H9 (cell line): Measurements from ENCODE around the gene MYO15B. TPM values are rescaled to one million over a fixed set of nuclear protein-coding genes. Genes with fewer than 3 reads are reported as not detected.

Experiments used
- DNase-seq: peaks from one replicate; pipeline ENCODE4 v3.0.0-alpha.2; 2017
- H2AFZ ChIP-seq: one replicate; pipeline ENCODE4 v1.6.1; 2013; ENCODE audit warnings: mild to moderate bottlenecking, low read length, control low read depth, moderate library complexity
- H2AK5ac ChIP-seq: 2 replicates; pipeline ENCODE4 v1.6.1; 2013; ENCODE audit warnings: low read length, control low read depth, mixed read lengths; ENCODE audit not compliant: insufficient read length
- H2BK120ac ChIP-seq: one replicate; pipeline ENCODE4 v1.6.1; 2013; ENCODE audit warnings: low read depth, mild to moderate bottlenecking, low read length, control low read depth, inconsistent platforms; ENCODE audit not compliant: poor library complexity, severe bottlenecking
- H2BK12ac ChIP-seq: 2 replicates; pipeline ENCODE4 v1.6.1; 2013; ENCODE audit warnings: low read length, control low read depth, mixed read lengths, low read depth; ENCODE audit not compliant: insufficient read length
- H2BK15ac ChIP-seq: 2 replicates; pipeline ENCODE4 v1.6.1; 2013; ENCODE audit warnings: low read depth, low read length, control low read depth
- H2BK20ac ChIP-seq: one replicate; pipeline ENCODE4 v1.6.1; 2013; ENCODE audit warnings: low read depth, mild to moderate bottlenecking, low read length, control low read depth, inconsistent platforms; ENCODE audit not compliant: poor library complexity, severe bottlenecking
- H2BK5ac ChIP-seq: 2 replicates; pipeline ENCODE4 v1.6.1; 2013; ENCODE audit warnings: low read length, control low read depth, mixed read lengths; ENCODE audit not compliant: insufficient read length
- H3K14ac ChIP-seq: 2 replicates; pipeline ENCODE4 v1.6.1; 2013; ENCODE audit warnings: low read length, control low read depth; ENCODE audit not compliant: insufficient read depth
- H3K18ac ChIP-seq: 2 replicates; pipeline ENCODE4 v1.6.1; 2013; ENCODE audit warnings: low read depth, mild to moderate bottlenecking, mixed read lengths, low read length, control low read depth; ENCODE audit not compliant: insufficient read length
- H3K23ac ChIP-seq: 2 replicates; pipeline ENCODE4 v1.6.1; 2013; ENCODE audit warnings: low read length, control low read depth, mixed read lengths, low read depth; ENCODE audit not compliant: insufficient read length
- H3K23me2 ChIP-seq: 2 replicates; pipeline ENCODE4 v1.6.1; 2013; ENCODE audit warnings: low read depth, mild to moderate bottlenecking, mixed read lengths, low read length, control low read depth; ENCODE audit not compliant: insufficient read length, poor library complexity, severe bottlenecking
- H3K27ac ChIP-seq: 2 replicates; pipeline ENCODE4 v1.5.1; 2013; ENCODE audit warnings: low read length, control low read depth, mixed read lengths, low read depth; ENCODE audit not compliant: insufficient read length
- H3K27me3 ChIP-seq: 2 replicates; pipeline ENCODE4 v1.6.1; 2013; ENCODE audit warnings: low read length, control low read depth, inconsistent platforms; ENCODE audit not compliant: insufficient read depth
- H3K4ac ChIP-seq: 2 replicates; pipeline ENCODE4 v1.6.1; 2013; ENCODE audit warnings: low read depth, mild to moderate bottlenecking, control low read depth, inconsistent platforms, low read length, moderate library complexity
- H3K4me1 ChIP-seq: 2 replicates; pipeline ENCODE4 v1.6.1; 2013; ENCODE audit warnings: low read length, control low read depth, inconsistent platforms; ENCODE audit not compliant: insufficient read depth
- H3K4me2 ChIP-seq: 2 replicates; pipeline ENCODE4 v1.6.1; 2013; ENCODE audit warnings: low read length, control low read depth, mixed read lengths; ENCODE audit not compliant: insufficient read length, insufficient read depth
- H3K56ac ChIP-seq: 2 replicates; pipeline ENCODE4 v1.6.1; 2013; ENCODE audit warnings: low read depth, mild to moderate bottlenecking, mixed read lengths, low read length, control low read depth; ENCODE audit not compliant: insufficient read length
- H3K79me1 ChIP-seq: 2 replicates; pipeline ENCODE4 v1.6.1; 2013; ENCODE audit warnings: low read depth, mild to moderate bottlenecking, moderate library complexity, low read length, control low read depth, inconsistent platforms; ENCODE audit not compliant: insufficient read depth, poor library complexity, severe bottlenecking
- H3K79me2 ChIP-seq: 2 replicates; pipeline ENCODE4 v1.6.1; 2013; ENCODE audit warnings: low read length, control low read depth, inconsistent platforms; ENCODE audit not compliant: insufficient read depth
- H3K9ac ChIP-seq: 2 replicates; pipeline ENCODE4 v1.6.1; 2013; ENCODE audit warnings: low read length, control low read depth, mixed read lengths; ENCODE audit not compliant: insufficient read length; ENCODE audit errors: extremely low read depth
- H3K9me3 ChIP-seq: one replicate; pipeline ENCODE4 v1.6.1; 2013; ENCODE audit warnings: low read depth, low read length, inconsistent platforms; ENCODE audit not compliant: control insufficient read depth
- H3T11ph ChIP-seq: one replicate; pipeline ENCODE4 v1.6.1; 2013; ENCODE audit warnings: mild to moderate bottlenecking, low read length, control low read depth, inconsistent platforms
- H4K20me1 ChIP-seq: one replicate; pipeline ENCODE4 v1.6.1; 2013; ENCODE audit not compliant: control insufficient read depth, insufficient read length, insufficient read depth
- H4K5ac ChIP-seq: 2 replicates; pipeline ENCODE4 v1.6.1; 2013; ENCODE audit warnings: low read depth, mild to moderate bottlenecking, mixed read lengths, low read length, control low read depth; ENCODE audit not compliant: insufficient read length
- H4K8ac ChIP-seq: replicated peaks from 2 replicates; pipeline ENCODE4 v1.6.1; 2013; ENCODE audit warnings: low read length, control low read depth, mixed read lengths, low read depth; ENCODE audit not compliant: insufficient read length
- H4K91ac ChIP-seq: 2 replicates; pipeline ENCODE4 v1.6.1; 2013; ENCODE audit warnings: low read depth, mild to moderate bottlenecking, moderate library complexity, mixed read lengths, low read length, control low read depth; ENCODE audit not compliant: insufficient read length
- H3K27ac Mint-ChIP-seq, 3 experiments: 2 replicates in 2 of 3; 3 replicates in 1 of 3; pipeline ENCODE4 v1.8.0; 2020 to 2021; ENCODE audit warnings: mixed read lengths in 3 of 3, mild to moderate bottlenecking in 1 of 3, moderate library complexity in 1 of 3
- H3K27me3 Mint-ChIP-seq: 2 replicates; pipeline ENCODE4 v1.8.0; 2021; ENCODE audit warnings: low read depth, mild to moderate bottlenecking, moderate library complexity, mixed read lengths
- H3K36me3 Mint-ChIP-seq, 3 experiments: 2 replicates in 2 of 3; 3 replicates in 1 of 3; pipeline ENCODE4 v1.8.0; 2020 to 2021; ENCODE audit warnings: low read depth in 3 of 3, mixed read lengths in 3 of 3; ENCODE audit not compliant: insufficient read depth in 1 of 3
- H3K4me1 Mint-ChIP-seq, 2 experiments: 2 replicates each; pipeline ENCODE4 v1.8.0; 2020; ENCODE audit warnings: mixed read lengths in 2 of 2
- H3K4me3 Mint-ChIP-seq, 2 experiments: 2 replicates in 1 of 2; 3 replicates in 1 of 2; pipeline ENCODE4 v1.8.0; 2020 to 2021; ENCODE audit warnings: mild to moderate bottlenecking in 2 of 2, mixed read lengths in 2 of 2, moderate library complexity in 1 of 2
- H3K9me3 Mint-ChIP-seq, 2 experiments: 2 replicates in 1 of 2; 3 replicates in 1 of 2; pipeline ENCODE4 v1.8.0; 2020; ENCODE audit warnings: mild to moderate bottlenecking in 2 of 2, mixed read lengths in 2 of 2, moderate library complexity in 1 of 2
- CTCF ChIP-seq: fragments of 200-600 bp; sonication (generic); conservative IDR thresholded peaks from 3 replicates; pipeline ENCODE4 v1.8.0; 2021; ENCODE audit warnings: antibody characterized with exemption, mild to moderate bottlenecking
- WGBS: extraction: QIAGEN DNeasy Blood & Tissue Kit; methylation state at CpG from one replicate; pipeline ENCODE4 v1.1.7; 2013; ENCODE audit warnings: missing lambda C conversion rate, low lambda C conversion rate, mixed read lengths; ENCODE audit not compliant: insufficient read length; ENCODE audit errors: extremely low coverage; 5-methylcytosine and 5-hydroxymethylcytosine counted together
- total RNA-seq: library from RNA; stranded (reverse); gene quantifications from 2 replicates; pipeline ENCODE4 v1.2.1, GENCODE V29; 2021

MYO15B gene
- total RNA-seq, 1 experiment from 2014 or later: 41.9 TPM

GRCh38 chr17:75596320-75597087 is 8.9 kb downstream of the MYO15B start:
- Histone ChIP-seq H3K4me2 (no peak overlapping the region), H4K5ac (no peak overlapping the region), H2BK120ac (no peak overlapping the region), H3T11ph (no peak overlapping the region), H3K4me1 (no peaks in the 10 kb centered on the region), H3K9me3 (no peaks in the 10 kb centered on the region), H2BK15ac (no peak overlapping the region), H3K79me1 (no peaks in the 10 kb centered on the region), H3K18ac (no peak overlapping the region), H4K20me1 (no peaks in the 10 kb centered on the region), H3K14ac (no peak overlapping the region; the same call in 1 of the 2 replicates), H3K27me3 (no peaks in the 10 kb centered on the region), H3K4ac (no peak overlapping the region), H2BK5ac (no peak overlapping the region), H2AK5ac (no peak overlapping the region), H2BK20ac (no peak overlapping the region), H3K79me2 (no peaks in the 10 kb centered on the region), H3K23ac (no peak overlapping the region), H3K56ac (no peak overlapping the region), H4K91ac (no peak overlapping the region), H3K23me2 (no peaks in the 10 kb centered on the region), H2BK12ac (no peak overlapping the region), H2AFZ (no peak overlapping the region), H3K9ac (no peak overlapping the region), H3K27ac (no peak overlapping the region), H4K8ac (no peak overlapping the region)
- H3K27ac Mint-ChIP-seq: peak overlapping the region in 1 of 3 experiments; percentile 44; a peak in 1 of 7 replicates
- no peaks in the 10 kb centered on the region for H3K36me3 Mint-ChIP-seq
- no CpG with 5 or more reads among the region's 17 CpGs for WGBS
- no peak overlapping the region for H3K4me3 Mint-ChIP-seq
- TF ChIP-seq CTCF: no peak
- H3K4me1 Mint-ChIP-seq: no peaks in the 10 kb centered on the region
- peaks cover 1% of the 10 kb centered on the region; the same call in 1 of the 2 replicates for H3K27me3 Mint-ChIP-seq
- peak; percentile 31 for DNase-seq
- no peaks in the 10 kb centered on the region for H3K9me3 Mint-ChIP-seq
